Peyer's patch (tissue), 4 donors: ENCODE measurements around the gene EPB41L4B. TPM values are rescaled to one million over a fixed set of nuclear protein-coding genes. Genes with fewer than 3 reads are reported as not detected.

ENCODE experiments used
- DNase-seq, 3 donors: peaks; one replicate each; pipeline ENCODE4 v3.0.0-alpha.2; 2017 to 2019
- H3K27ac ChIP-seq, 4 donors: fragments of 200-600 bp; sonication (generic); one replicate each; pipeline ENCODE4 v1.5.1; 2016 to 2019
- H3K27me3 ChIP-seq, 2 donors: fragments of 200-600 bp; sonication (generic); one replicate each; pipeline ENCODE4 v1.5.1; 2019
- H3K36me3 ChIP-seq, 3 donors: fragments of 200-600 bp; sonication (generic); one replicate each; pipeline ENCODE4 v1.5.1; 2016 to 2019
- H3K4me1 ChIP-seq, 4 donors: fragments of 200-600 bp; sonication (generic); one replicate each; pipeline ENCODE4 v1.5.1; 2016 to 2019
- H3K4me3 ChIP-seq, 4 donors: fragments of 200-600 bp; sonication (generic); 1 replicate in 3 of 4; 2 replicates in 1 of 4; pipeline ENCODE4 v1.5.1; 2016 to 2019; ENCODE audit warnings: mild to moderate bottlenecking in 1 of 4
- H3K9me3 ChIP-seq, 4 donors: fragments of 200-600 bp; sonication (generic); one replicate each; pipeline ENCODE4 v1.5.1; 2016 to 2019; ENCODE audit warnings: mild to moderate bottlenecking in 1 of 4
- CTCF ChIP-seq, 6 experiments: fragments of 450-650 bp in 4 of 6; fragments of 200-600 bp in 2 of 6; sonication (generic) in 1 of 6; IDR thresholded peaks; one replicate each; pipeline ENCODE4 v1.5.1; 2017 to 2019; ENCODE audit warnings: antibody characterized with exemption in 6 of 6, mild to moderate bottlenecking in 3 of 6, moderate library complexity in 1 of 6
- POLR2A ChIP-seq, 2 donors: fragments of 450-650 bp; IDR thresholded peaks; one replicate each; pipeline ENCODE4 v1.5.1; 2017; ENCODE audit warnings: antibody characterized with exemption in 2 of 2, mild to moderate bottlenecking in 2 of 2, moderate library complexity in 2 of 2
- total RNA-seq, 4 donors: library from RNA; depleted of rRNA; stranded (reverse); fragments of >200 nt; gene quantifications; one replicate each; pipeline ENCODE4 v1.1.0, GENCODE V29; 2016

Gene EPB41L4B
- total RNA-seq, 4 donors from 2014 or later = 20.6 to 135 (median 78.2) TPM

- no peaks in the 10 kb centered on the region for H3K9me3 ChIP-seq
- H3K36me3 ChIP-seq = no peaks in the 10 kb centered on the region
- no peaks in the 10 kb centered on the region for H3K27me3 ChIP-seq
- no peak overlapping the region for H3K4me3 ChIP-seq
- no peak for DNase-seq
- peaks cover 0 to 7% (median 0%) of the 10 kb centered on the region in 4 donors for H3K4me1 ChIP-seq
- TF ChIP-seq CTCF (IDR thresholded peaks at IDR 0.05) (no peak), POLR2A (IDR thresholded peaks at IDR 0.05) (no peak)
- no peak overlapping the region for H3K27ac ChIP-seq
Measured at GRCh38 chr9:109256336-109256735, 64.5 kb downstream of the EPB41L4B start.

- H3K27me3 ChIP-seq = no peaks in the 10 kb centered on the region
- H3K4me1 ChIP-seq = peaks cover 0 to 16% (median 0%) of the 10 kb centered on the region in 4 donors
- TF ChIP-seq CTCF (IDR thresholded peaks at IDR 0.05) (no peak), POLR2A (IDR thresholded peaks at IDR 0.05) (no peak)
- H3K9me3 ChIP-seq = no peaks in the 10 kb centered on the region
- no peak for DNase-seq
- H3K36me3 ChIP-seq = peaks cover 0 to under 1% (median 0%) of the 10 kb centered on the region in 3 donors
- H3K27ac ChIP-seq = no peak overlapping the region
- H3K4me3 ChIP-seq = no peak overlapping the region
Measured at GRCh38 chr9:109255394-109255793, 65.5 kb downstream of the EPB41L4B start.

GRCh38 chr9:109254317-109254716, 66.5 kb downstream of the EPB41L4B start:
- Histone ChIP-seq H3K27ac (no peak overlapping the region), H3K4me3 (no peak overlapping the region), H3K36me3 (peaks cover 0 to 6% (median 0%) of the 10 kb centered on the region in 3 donors), H3K4me1 (peaks cover 0 to 17% (median 0%) of the 10 kb centered on the region in 4 donors), H3K9me3 (no peaks in the 10 kb centered on the region), H3K27me3 (no peaks in the 10 kb centered on the region)
- TF ChIP-seq CTCF (IDR thresholded peaks at IDR 0.05) = no peak
- TF ChIP-seq POLR2A (IDR thresholded peaks at IDR 0.05) = no peak
- no peak for DNase-seq

DNA sequence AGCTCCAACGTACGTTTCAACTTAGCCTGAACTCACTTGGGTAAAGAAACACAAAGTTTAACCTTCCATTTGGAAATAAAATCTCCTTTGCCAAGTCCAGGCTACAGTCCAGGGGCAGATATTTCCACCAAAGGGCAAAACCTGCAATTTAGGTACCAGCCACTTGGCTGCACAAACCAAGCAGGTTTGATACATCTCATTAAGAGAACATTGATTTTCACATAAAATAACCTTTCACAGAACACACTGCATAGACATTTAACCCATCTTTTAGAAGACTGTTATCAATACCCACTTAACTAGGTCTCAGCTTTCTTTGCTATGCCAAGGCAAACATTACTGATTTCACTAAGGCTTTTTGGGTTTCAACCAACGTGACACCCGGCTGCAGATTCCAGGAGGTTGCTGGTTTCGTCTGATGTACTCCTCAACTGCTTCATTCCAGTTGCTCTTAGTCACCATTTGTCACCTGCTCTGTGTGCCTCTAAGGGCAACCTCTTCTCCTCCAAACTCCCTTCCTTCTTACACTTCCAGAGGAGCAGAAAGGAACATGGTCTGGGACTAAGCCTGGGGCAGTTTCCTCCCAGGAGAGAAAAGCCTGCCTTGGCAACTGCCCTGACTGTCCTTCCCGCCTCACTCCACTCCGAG, 67.1 kb downstream of the EPB41L4B start:
- Histone ChIP-seq H3K4me1 (peaks cover 0 to 17% (median 0%) of the 10 kb centered on the region in 4 donors), H3K4me3 (no peak overlapping the region), H3K9me3 (no peaks in the 10 kb centered on the region), H3K27me3 (no peaks in the 10 kb centered on the region), H3K27ac (no peak overlapping the region), H3K36me3 (peaks cover 0 to 6% (median 0%) of the 10 kb centered on the region in 3 donors)
- no peak for DNase-seq
- TF ChIP-seq CTCF (IDR thresholded peaks at IDR 0.05) (no peak), POLR2A (IDR thresholded peaks at IDR 0.05) (no peak)

DNA sequence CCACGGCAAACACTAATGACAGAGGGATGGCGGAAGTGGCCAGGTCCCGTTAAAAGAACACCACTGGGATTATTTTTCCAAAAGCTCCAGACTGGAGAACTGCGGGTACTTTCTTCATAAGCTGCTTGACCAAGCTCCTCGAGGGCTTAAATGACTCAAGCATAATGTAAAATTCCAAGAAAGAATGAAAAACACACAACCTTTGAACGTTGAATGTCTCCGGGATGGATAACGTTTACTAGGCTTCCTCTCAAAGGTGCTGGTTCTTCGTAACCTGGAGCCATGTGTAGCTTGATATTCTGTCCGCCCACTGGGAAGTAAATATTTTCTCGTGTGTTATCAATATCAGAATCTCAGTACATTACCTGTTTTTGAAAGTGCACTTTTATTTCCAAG, 67.6 kb downstream of the EPB41L4B start:
- no peaks in the 10 kb centered on the region for H3K9me3 ChIP-seq
- H3K4me1 ChIP-seq = peaks cover 0 to 17% (median 0%) of the 10 kb centered on the region in 4 donors
- DNase-seq = no peak
- H3K27me3 ChIP-seq = no peaks in the 10 kb centered on the region
- peaks cover 0 to 6% (median 0%) of the 10 kb centered on the region in 3 donors for H3K36me3 ChIP-seq
- TF ChIP-seq POLR2A (IDR thresholded peaks at IDR 0.05) (no peak), CTCF (IDR thresholded peaks at IDR 0.05) (no peak)
- no peak overlapping the region for H3K27ac ChIP-seq
- H3K4me3 ChIP-seq = no peak overlapping the region
